DOHH2 (cell line): ENCODE data around the gene NINJ2.

Experiments
- H3F3A ChIP-seq: fragments of 200-600 bp; sonication (generic), shearing (Covaris generic); 2 replicates; pipeline ENCODE4 v1.6.0; 2016; ENCODE audit warnings: antibody characterized with exemption, mild to moderate bottlenecking; ENCODE audit not compliant: control insufficient read depth, insufficient read depth
- H3K27ac ChIP-seq: fragments of 200-600 bp; sonication (generic); 2 replicates; pipeline ENCODE4 v1.5.1; 2014; ENCODE audit warnings: low read depth, mild to moderate bottlenecking, low read length, moderate library complexity
- H3K27me3 ChIP-seq: fragments of 200-600 bp; sonication (generic); 2 replicates; pipeline ENCODE4 v1.6.1; 2014; ENCODE audit warnings: mild to moderate bottlenecking, low read length, mixed read lengths; ENCODE audit not compliant: control insufficient read depth
- H3K36me3 ChIP-seq: fragments of 200-600 bp; sonication (generic); 2 replicates; pipeline ENCODE4 v1.6.1; 2014; ENCODE audit warnings: mild to moderate bottlenecking, low read length, moderate library complexity, mixed read lengths; ENCODE audit not compliant: control insufficient read depth
- H3K4me1 ChIP-seq: fragments of 200-600 bp; sonication (generic); 2 replicates; pipeline ENCODE4 v1.6.1; 2014; ENCODE audit warnings: mild to moderate bottlenecking, low read length, mixed read lengths; ENCODE audit not compliant: control insufficient read depth
- H3K4me2 ChIP-seq: fragments of 200-600 bp; sonication (generic); 2 replicates; pipeline ENCODE4 v1.6.0; 2014; ENCODE audit warnings: mild to moderate bottlenecking, low read length, moderate library complexity
- H3K4me3 ChIP-seq: fragments of 200-600 bp; sonication (generic); 2 replicates; pipeline ENCODE4 v1.5.1; 2014; ENCODE audit warnings: mild to moderate bottlenecking, low read length, mixed read lengths
- H3K79me2 ChIP-seq: fragments of 200-600 bp; sonication (generic); 2 replicates; pipeline ENCODE4 v1.6.1; 2014; ENCODE audit warnings: mild to moderate bottlenecking, low read length, mixed read lengths; ENCODE audit not compliant: control insufficient read depth
- H3K9me2 ChIP-seq: fragments of 200-600 bp; sonication (generic); replicated peaks from 2 replicates; pipeline ENCODE4 v1.6.1; 2014; ENCODE audit warnings: mild to moderate bottlenecking, low read length, mixed read lengths; ENCODE audit not compliant: control insufficient read depth
- H3K9me3 ChIP-seq: fragments of 200-600 bp; sonication (generic); 2 replicates; pipeline ENCODE4 v1.6.1; 2014; ENCODE audit warnings: antibody characterized with exemption, low read length, mixed read lengths; ENCODE audit not compliant: control insufficient read depth, insufficient read depth
- H4K20me1 ChIP-seq: fragments of 200-600 bp; sonication (generic); 2 replicates; pipeline ENCODE4 v1.6.0; 2014; ENCODE audit warnings: low read depth, mild to moderate bottlenecking, antibody characterized with exemption, low read length, moderate library complexity; ENCODE audit not compliant: control insufficient read depth, insufficient read depth
- CTCF ChIP-seq: fragments of 200-600 bp; sonication (generic); IDR thresholded peaks from one replicate; pipeline ENCODE4 v1.5.1; 2014; ENCODE audit warnings: antibody characterized with exemption, mild to moderate bottlenecking, low read depth, low read length; ENCODE audit not compliant: poor library complexity, severe bottlenecking
- EZH2phosphoT487 ChIP-seq: fragments of 200-600 bp; sonication (generic); IDR thresholded peaks from 2 replicates; pipeline ENCODE4 v1.6.1; 2017; ENCODE audit warnings: borderline replicate concordance, mild to moderate bottlenecking, antibody characterized with exemption, low read length, moderate library complexity, mixed read lengths

NINJ2 gene

GRCh38 chr12:549476-550082 lies 113.7 kb downstream of the NINJ2 start:
- TF ChIP-seq CTCF (no peak), EZH2phosphoT487 (no peak)
- Histone ChIP-seq H3K27me3 (peaks cover 12% of the 10 kb centered on the region; the same call in 1 of the 2 replicates), H3K4me2 (no peak overlapping the region), H3K4me1 (peaks cover 10% of the 10 kb centered on the region), H3K4me3 (no peak overlapping the region), H4K20me1 (no peaks in the 10 kb centered on the region), H3K79me2 (no peaks in the 10 kb centered on the region), H3K9me2 (no peaks in the 10 kb centered on the region), H3F3A (no peaks in the 10 kb centered on the region), H3K27ac (no peak overlapping the region), H3K9me3 (no peaks in the 10 kb centered on the region), H3K36me3 (no peaks in the 10 kb centered on the region)

GRCh38 chr12:547883-548470 lies 115.3 kb downstream of the NINJ2 start:
- H3K27me3 ChIP-seq = peaks cover 12% of the 10 kb centered on the region; the same call in 1 of the 2 replicates
- H3K4me1 ChIP-seq = peaks cover 10% of the 10 kb centered on the region
- no peaks in the 10 kb centered on the region for H3K79me2 ChIP-seq
- no peaks in the 10 kb centered on the region for H3K36me3 ChIP-seq
- no peaks in the 10 kb centered on the region for H3F3A ChIP-seq
- no peaks in the 10 kb centered on the region for H4K20me1 ChIP-seq
- no peaks in the 10 kb centered on the region for H3K9me2 ChIP-seq
- TF ChIP-seq CTCF (no peak), EZH2phosphoT487 (no peak)
- H3K4me3 ChIP-seq = no peak overlapping the region
- H3K4me2 ChIP-seq = no peak overlapping the region
- no peaks in the 10 kb centered on the region for H3K9me3 ChIP-seq
- no peak overlapping the region for H3K27ac ChIP-seq

GRCh38 chr12:546920-547845 lies 116.1 kb downstream of the NINJ2 start:
- Histone ChIP-seq H3K4me1 (peaks cover 10% of the 10 kb centered on the region), H3F3A (no peaks in the 10 kb centered on the region), H3K4me2 (peak overlapping the region; percentile 50), H3K27me3 (peaks cover 12% of the 10 kb centered on the region; the same call in 1 of the 2 replicates), H3K4me3 (peak overlapping the region; percentile 26; the same call in 1 of the 2 replicates), H4K20me1 (no peaks in the 10 kb centered on the region), H3K36me3 (no peaks in the 10 kb centered on the region), H3K9me2 (no peaks in the 10 kb centered on the region), H3K27ac (no peak overlapping the region), H3K79me2 (no peaks in the 10 kb centered on the region), H3K9me3 (no peaks in the 10 kb centered on the region)
- TF ChIP-seq EZH2phosphoT487 (no peak), CTCF (peak; percentile 99)
